ENCODE data around the gene ABCG5.

Gene ABCG5

GRCh38 chr2:43841949-43842865 lies 3.6 kb upstream of the ABCG5 start:
- DNase-seq (ENCODE audit: low spot score): no peak

DNA sequence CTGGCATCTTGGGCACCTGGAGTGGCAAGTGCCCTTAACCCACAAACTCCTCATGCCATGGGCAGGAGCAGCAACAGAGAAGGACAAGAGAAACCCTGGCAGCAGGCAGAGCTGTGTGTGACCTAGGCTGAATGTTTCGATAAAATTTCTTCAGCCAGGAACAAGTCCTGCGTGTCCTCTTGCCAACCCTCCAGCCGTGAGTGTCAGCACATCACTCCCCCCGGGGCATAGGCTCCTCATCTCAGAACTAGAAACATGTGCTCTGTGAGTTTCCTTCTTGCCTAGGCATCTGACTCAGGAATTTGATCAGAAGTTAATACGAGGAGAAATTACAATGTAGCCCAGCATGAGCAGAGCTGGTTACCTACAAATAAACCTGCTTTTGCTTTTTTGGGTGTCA lies 2.3 kb upstream of the ABCG5 start:
- no peak for DNase-seq (ENCODE audit: low spot score)

- no peak for DNase-seq (ENCODE audit: low spot score)
These were observed 1.3 kb upstream of the ABCG5 start for GRCh38 chr2:43839776-43840564.

DNA sequence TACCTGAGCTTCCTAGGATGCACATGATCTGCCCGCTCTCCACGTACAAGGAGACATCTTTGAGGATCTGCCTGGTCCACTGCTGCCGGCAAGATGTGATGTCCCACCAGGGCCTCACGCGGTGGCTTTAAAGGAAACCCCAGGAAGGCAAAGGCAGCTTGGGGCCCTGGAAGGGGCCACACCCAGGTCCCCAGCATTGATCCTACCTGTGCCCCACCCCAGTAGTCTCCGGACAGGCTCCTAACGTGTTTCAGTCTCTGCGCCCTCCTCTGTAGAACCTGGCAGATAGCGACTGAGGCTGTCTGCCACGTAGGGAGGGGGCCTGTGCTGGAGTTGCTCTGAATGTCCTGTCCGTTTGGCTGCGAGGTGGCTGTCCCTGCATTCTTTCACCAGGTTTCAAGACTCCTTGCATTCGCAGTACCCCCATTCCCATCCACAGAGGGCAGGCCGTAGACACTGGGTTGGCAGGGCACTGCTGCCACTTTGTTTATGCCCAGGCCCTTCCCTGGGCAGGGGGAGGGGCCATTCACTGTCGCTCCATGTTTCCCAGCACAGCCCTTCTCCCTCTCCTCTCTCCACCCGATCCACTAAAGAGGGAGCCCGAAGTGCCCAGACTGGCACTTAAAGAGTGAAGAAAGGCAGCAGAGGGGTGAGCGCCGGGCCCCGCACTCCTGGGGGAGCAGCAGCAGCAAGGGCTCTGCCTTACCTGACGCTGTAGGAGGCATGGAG lies 644 bp downstream of the ABCG5 start:
- no peak for DNase-seq (ENCODE audit: low spot score)

DNA sequence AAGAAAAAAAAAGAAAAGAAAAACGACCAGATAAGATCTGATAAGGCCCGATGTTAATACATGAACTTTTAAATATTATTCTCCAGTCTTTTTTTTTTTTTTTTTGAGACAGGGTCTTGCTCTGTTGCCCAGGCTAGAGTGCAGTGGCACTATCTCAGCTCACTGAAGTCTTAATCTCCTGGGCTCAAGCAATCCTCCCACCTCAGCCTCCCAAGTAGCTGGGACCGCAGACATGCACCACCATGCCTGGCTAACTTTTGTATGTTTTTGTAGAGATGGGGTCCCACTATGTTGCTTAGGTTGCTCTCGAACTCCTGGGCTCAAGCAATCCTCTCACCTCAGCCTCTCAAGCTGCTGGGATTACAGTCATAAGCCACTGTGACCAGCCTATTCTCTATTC lies 1.6 kb downstream of the ABCG5 start:
- DNase-seq (ENCODE audit: low spot score): no peak

GRCh38 chr2:43832457-43832856 lies 6.2 kb downstream of the ABCG5 start:
- no peak for DNase-seq (ENCODE audit: low spot score)

GRCh38 chr2:43831543-43832294 lies 6.9 kb downstream of the ABCG5 start:
- no peak for DNase-seq (ENCODE audit: low spot score)

DNA sequence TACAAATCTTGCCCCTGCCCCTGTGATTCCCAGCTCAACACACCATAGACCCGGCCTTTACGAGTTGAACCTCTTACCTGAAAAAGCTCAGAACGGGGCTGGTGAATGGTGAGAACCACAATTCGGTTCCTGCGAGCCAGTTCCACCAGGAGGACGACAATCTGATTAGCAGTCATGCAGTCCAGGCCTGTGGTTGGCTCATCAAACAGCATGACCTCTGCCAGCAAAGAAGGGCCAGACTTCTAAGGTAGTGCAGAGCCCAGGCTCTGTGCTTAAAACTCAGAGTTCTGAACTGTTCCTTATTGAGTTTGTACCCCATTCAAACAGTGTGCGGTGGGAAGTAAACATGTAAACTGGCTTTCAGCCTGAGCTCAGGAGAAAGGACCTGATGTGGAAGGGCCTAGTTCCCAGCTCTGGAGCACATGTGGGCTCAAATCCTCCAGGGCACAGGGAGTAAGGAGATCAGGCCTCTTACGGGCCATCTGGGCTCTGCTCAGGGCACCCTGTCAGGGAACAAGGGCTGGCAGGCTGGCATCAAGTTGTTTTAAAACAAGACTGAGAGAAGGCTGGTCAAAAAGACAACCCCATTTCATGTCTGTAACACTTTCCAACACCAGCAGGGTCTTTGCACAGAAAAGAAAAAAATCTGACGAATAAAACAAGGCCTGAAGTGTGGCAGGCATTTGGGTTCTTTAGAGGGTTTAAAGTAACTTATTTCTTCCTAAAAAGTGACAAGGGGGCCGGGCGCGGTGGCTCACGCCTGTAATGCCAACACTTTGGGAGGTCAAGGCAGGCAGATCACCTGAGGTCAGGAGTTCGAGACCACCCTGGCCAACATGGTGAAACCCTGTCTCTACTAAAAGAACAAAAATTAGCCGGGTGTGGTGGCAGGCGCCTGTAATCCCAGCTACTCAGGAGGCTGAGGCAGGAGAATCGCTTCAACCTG lies 12.1 kb downstream of the ABCG5 start:
- DNase-seq (ENCODE audit: low spot score): no peak

DNA sequence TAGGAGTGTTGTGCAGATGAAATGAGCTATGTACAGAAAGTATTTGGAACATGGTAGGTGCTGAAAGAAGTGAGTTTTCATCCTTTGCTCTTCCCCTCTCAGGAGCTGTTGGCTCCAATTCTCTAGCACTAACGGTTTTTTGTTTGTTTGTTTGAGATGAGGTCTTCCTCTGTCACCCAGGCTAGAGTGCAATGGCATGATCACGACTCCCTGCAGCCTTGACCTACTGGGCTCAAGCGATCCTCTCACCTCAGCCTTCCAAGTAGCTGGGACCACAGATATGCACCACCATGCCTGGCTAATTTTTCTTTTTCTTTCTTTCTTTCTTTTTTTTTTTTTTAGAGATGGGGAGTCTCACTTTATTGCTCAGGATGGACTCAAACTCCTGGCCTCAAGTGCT lies 12.8 kb downstream of the ABCG5 start:
- DNase-seq (ENCODE audit: low spot score): no peak

DNA sequence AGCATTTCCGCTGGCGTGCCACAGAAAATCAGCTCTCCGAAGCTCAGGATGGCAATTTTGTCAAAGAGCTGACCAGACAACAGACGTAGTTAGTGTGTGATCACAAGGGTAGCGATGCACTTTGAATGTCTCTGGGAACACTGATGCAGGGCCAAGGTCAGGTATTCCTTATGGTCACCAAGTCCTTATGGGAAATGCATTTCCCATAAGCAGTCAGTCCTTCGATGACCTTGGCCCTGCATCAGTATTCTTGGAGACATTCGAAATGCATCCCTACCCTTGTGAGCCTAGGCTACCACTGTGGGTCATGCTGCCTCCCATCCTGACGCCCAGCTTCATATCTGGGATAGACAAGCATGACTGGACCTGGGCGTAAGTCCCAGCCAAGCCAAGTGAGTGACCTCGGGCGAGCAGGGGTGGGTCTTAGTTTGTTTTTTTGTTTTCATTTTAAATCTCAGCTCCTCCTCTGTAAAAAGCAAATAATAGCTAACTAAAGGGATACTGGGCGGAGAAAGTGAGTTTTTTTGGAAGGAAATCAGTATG lies 13.6 kb downstream of the ABCG5 start:
- no peak for DNase-seq (ENCODE audit: low spot score)

- no peak for DNase-seq (ENCODE audit: low spot score)
These were observed 14.1 kb downstream of the ABCG5 start for GRCh38 chr2:43824512-43824911.

GRCh38 chr2:43823751-43824150 lies 14.9 kb downstream of the ABCG5 start:
- DNase-seq (ENCODE audit: low spot score): no peak

DNA sequence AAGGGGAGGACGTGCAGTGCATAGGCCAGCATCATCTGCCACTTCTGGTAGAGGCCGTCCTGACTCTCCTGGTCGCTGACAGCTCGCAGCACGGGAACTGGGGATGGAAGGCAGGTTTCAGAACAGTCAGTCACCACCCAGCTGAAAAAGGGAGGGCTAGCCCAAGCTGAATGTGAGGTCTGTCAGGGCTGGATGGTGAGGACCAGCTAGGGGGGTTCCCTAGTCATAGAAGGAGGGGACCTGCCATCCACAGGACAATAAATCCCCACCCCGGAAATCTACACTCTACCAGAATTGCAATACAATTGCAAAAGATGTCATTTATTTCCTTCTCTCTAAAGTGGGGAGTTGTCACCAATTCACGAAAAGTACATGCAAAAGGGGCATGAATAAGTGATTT lies 15.8 kb downstream of the ABCG5 start:
- no peak for DNase-seq (ENCODE audit: low spot score)

- DNase-seq (ENCODE audit: low spot score): no peak
These were observed 19.0 kb downstream of the ABCG5 start for GRCh38 chr2:43819491-43820163.

DNA sequence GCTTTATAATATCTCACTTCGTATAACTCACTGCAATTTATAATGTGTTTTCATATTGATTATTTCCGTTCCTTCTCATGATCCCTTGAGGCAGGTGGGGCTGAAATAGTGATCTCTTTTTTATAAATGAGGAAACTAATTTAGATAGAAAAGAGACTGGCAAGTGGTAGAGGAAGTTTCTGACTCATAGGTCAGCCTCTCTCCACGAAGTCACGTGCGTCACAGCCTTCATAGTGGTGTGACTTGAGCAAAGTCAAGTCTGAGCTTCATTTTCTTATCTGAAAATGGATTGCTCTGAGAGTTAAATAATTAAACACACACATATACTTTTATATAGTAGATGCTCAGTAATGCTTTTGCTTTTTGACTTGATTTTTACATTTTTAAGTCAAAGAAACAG lies 19.9 kb downstream of the ABCG5 start:
- DNase-seq (ENCODE audit: low spot score): peak; percentile 35

GRCh38 chr2:43814711-43815110 lies 23.9 kb downstream of the ABCG5 start:
- DNase-seq (ENCODE audit: low spot score): no peak

DNA sequence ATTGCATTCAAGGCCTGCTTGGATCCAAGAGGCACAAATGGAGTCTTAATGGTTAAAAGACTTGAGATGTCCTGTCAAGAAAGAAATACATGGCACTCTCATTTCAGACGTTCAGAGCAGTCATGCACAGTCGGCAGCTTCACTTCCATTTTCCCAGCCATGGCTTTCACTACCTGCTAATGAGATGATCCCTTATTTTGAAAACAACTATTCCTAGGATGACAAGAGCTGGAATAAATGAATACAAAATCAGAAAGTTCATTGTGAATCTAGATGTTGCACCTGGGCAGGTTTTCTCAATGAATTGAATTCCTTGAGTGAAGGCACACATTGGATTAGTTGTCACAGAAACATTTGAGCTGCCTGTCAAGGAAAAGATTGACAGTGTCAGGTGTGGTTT lies 25.7 kb downstream of the ABCG5 start:
- no peak for DNase-seq (ENCODE audit: low spot score)

- no peak for DNase-seq (ENCODE audit: low spot score)
These were observed 26.6 kb downstream of the ABCG5 start for GRCh38 chr2:43812006-43812405.

- no peak for DNase-seq (ENCODE audit: low spot score)
These were observed 27.8 kb downstream of the ABCG5 start for GRCh38 chr2:43810888-43811287.

DNA sequence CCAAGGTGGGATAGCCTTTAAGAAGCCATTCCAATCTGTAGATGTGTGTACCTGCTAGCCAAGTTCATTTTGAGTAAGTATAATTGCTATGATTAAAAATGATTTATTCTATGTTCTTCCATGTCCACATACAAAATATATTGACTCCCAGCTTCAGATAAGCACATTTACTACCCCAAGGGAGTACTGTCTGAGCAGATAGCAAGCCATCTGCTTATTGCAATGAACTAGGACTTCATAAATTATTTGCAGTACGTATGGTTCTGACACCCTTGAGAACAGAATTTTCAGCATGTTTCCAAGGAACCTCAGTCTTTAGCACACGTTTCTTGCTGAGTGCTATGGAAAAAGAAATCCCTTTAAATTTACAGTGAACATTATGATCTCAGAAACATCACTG lies 28.2 kb downstream of the ABCG5 start:
- no peak for DNase-seq (ENCODE audit: low spot score)

All from RKO (cell line).